Stimulated activated CD8-positive, alpha-beta memory T cell treated with anti-CD3 and anti-CD28 coated beads, Interleukin-12 subunit alpha, Interleukin-12 subunit beta, amount 100 ng/mL, for 24 hours (primary cell): ENCODE results near the gene FBXO42.
"Not testable (repeated sequence)": the region's sequence is repeated elsewhere in the genome, so short reads cannot be mapped to it uniquely, and the experiment has no call there.

Experiments used
- DNase-seq: peaks from one replicate; pipeline ENCODE4 v3.0.0-alpha.2; 2020; ENCODE audit errors: extremely low read depth

FBXO42 gene

DNA sequence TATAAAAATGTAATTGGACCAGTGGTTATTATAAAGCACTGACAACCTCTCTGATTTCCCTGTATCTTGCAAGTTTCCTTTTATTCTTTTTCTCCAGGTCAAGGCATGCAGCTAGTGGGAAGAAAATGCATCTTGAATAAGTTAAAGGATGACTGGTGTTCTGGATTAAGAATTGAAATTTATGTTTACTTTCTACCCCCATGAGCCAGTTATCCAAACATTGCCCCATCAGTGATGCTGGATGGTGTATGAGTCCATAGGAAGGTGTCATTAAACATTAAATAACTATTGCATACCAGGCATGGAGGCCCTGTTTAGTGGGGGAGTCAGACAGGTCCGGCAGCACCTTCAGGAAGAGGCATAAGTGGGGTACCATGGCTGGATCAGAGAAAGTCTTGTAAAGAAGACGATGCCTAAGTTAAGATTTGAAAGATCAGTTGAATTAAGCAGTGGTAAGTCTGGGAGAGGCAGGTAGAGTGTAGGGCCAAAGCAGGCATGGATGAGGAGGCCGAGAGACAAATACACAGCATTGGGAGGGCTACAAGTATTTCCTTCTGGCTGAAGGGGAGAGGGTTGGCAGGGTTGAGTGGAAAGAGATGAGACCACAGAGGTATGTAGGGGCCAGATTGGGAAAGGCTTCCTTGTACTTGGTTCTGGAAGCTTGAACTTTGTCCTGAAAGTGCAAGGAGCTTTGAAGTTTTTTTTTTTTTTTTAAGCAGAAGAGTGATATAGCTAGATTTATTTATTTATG, 20.4 kb upstream of the FBXO42 start:
- no peak for DNase-seq

DNA sequence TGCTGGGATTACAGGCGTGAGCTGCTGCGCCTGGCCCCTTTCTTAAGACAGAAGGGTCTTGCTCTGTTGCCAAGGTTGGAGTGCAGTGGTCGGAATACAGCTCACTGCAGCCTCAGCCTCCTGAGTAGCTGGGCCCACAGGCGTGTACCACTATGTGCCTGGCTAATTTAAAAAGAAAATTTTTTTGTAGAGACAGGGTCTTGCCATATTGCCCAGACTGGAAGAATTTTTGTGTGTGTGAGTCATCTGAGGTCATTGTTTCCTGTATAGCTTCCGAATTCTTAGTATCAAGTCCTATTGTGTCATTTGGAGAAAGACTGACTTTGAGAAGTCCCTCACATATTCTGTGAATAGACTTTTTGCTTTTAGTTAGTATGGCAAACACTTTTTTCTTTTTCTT, 19.4 kb upstream of the FBXO42 start:
- DNase-seq = no peak

DNA sequence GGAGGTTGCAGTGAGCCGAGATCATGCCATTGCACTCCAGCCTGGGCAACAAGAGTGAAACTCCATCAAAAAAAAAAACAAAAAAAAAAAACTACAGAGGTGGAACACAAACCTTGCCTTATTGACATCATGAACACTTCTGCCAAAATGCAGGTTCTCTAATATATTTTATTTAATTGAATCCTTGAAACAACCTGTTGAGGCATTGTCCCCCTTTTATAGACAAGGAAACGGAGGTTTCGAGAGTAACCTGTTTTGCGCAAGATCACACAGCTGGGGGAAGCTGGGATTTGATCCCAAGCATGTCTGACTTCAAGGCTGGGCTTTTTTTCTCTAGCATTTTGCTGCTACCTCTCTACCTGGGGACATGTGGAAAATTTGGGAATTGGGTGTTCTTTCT, 17.5 kb upstream of the FBXO42 start:
- DNase-seq = no peak

- DNase-seq = no peak
Measured at GRCh38 chr1:16367968-16368890, 15.9 kb upstream of the FBXO42 start.

- peak; percentile 68 for DNase-seq
Measured at GRCh38 chr1:16367258-16367967, 15.1 kb upstream of the FBXO42 start.

DNA sequence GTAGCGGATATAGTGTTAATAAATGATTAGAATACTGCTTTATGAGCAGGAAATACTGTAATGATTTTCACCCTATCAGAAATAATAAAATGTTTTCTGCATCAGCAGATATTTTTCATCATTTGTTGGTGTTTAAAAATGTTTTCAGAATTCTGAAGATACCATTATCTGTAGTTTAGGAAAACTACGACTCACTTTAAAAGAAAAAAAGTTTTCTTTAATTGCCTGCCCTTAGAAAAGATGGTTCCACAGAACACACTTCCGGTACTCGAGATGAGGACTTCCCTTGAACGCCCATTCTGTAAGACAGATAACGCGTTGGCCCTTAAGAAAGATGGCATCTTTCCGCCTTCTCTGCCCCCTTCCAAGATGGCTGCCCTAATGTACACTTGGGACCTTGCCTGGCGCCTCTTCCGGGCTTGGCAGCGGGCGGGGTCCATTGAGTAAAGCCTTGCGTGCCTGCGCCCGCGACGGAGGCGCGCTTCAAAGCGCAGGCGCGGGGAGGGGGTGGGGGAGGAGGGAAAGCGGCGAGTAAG, 14.5 kb upstream of the FBXO42 start, which contains the start of gene SZRD1:
SZRD1 (plus strand) TSS at position 521 of the 536 bp plus-strand sequence. CDS start 16 bp downstream, outside the sequence.
- DNase-seq = peak; percentile 87

DNA sequence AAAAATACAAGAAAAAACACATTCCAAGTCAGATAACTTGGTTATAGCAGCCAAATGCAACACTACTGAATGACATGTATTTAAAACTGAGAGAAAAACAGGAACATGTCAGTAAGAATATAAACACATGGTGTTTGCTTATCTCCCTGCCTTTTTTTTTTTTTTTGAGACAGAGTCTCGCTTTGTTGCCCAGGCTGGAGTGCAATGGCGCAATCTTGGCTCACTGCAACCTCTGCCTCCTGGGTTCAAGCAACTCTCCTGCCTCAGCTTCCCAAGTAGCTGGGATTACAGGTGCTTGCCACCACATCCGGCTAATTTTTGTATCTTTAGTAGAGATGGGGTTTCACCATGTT, 12.8 kb upstream of the FBXO42 start:
- not testable (repeated sequence) for DNase-seq

DNA sequence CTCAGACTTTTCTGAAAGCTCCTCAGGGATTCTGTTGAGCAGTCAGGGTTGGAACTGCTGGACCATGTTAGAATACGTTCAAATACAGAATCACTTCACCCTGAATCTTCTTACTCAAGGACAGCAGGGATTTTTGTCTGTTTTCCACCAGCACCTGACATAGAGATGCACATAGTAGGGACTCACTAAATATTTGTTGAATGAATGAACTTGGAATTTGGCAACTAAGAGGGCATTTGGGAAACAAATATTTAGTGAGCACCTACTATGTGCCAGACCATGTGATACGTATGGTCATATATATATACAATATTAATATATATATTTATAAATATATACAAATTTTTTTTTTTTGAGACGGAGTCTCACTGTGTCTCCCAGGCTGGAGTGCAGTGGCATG, 4.6 kb upstream of the FBXO42 start:
- no peak for DNase-seq

- no peak for DNase-seq
Measured at GRCh38 chr1:16354619-16355018, 2.3 kb upstream of the FBXO42 start.

GRCh38 chr1:16352842-16353535, 709 bp upstream of the FBXO42 start:
- no peak for DNase-seq

DNA sequence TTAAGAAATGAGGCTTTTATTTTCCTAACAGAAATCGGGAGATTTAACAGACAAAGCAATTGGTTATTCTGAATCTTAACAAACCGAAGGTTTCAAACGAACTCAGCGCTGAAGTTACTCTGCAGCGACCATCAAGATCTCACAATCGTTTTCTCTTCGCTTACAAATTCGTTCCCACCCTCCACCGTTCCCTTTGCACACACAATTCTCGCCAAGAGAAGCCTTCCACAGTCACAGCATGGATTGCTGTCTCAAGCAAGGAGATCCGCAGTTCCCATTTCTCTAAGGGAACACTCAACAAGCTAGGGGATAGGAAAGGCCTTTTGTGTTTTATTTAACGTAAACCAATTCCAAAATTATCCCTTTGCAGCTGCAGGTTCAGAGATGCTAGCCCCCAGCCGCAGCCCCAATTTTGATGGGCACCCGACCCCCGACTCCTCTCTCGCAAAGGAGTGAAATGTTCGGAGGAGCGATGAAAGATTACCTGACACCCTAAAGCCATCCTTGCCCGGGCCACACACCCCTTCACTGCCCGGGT, 755 bp downstream of the FBXO42 start:
- DNase-seq = no peak

DNA sequence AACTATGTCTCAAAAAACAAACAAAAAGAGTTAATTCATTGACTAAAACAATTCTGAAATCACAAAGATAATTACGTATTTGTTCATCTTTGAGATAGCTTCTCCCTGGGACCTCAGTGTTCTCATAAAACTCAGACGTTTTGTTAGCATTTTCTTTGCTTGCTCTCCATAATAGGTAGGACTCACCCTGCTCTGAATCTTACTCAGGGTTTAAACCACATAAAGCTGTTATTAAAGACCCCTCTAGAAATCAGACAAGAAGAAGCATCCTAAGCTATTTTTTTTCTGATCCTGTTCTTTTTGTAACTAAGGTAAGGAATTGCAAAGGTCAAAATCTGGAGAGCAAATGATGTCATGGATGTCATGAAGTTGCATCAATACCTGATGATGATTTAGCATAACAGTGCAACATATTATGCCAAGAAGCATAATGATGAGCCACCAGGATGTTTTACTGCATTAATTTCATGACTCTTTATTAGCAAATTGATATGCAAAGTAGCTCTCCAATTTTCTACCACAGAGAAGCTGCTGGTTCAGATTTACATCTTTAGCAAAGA, 2.4 kb downstream of the FBXO42 start:
- no peak for DNase-seq

DNA sequence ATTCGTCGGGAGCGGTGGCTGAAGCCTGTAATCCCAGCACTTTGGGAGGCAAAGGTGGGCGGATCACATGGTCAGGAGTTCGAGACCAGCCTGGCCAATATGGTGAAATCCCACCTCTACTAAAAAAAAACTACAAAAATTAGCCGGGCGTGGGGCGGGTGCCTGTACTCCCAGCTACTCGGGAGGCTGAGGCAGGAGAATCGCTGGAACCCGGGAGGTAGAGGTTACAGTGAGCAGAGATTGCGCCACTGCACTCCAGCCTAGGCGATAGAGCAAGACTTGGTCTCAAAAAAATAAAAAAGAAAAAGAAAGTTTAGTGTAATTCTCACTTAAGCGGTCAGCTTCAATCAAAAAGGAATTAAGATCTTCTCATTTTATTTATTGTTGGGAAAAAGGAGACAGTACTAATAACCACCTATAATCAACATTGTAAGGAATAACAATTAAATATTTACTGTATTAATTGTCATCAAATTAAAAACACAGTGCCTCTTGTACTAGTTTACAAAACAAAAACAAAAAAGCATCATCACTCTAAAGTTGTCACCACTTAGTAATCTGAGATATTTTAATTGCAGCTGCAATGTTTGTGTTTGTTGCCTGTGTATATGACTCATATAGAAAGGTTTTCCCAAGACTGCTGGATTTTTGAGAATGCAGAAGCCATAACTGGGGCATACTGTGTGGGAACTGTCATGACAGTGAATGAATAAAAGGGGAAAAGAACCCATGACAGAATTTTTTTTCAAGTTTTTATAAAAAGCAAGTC, 3.7 kb downstream of the FBXO42 start:
- DNase-seq = no peak

DNA sequence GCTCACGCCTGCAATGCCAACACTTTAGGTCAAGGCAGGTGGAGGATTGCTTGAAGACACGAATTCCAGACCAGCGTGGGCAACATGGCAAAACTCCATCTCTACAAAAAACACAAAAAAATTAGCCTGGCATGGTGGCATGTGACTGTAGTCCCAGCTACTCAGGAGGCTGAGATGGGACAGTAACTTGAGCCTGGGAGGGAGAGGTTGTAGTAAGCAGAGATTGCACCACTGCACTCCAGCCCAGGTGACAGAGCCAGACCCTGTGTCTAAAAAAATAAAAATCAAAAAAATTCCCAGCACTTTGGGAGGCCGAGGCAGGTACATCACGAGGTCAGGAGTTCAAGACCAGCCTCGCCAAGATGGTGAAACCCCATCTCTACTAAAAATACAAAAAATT, 9.0 kb downstream of the FBXO42 start:
- not testable (repeated sequence) for DNase-seq

DNA sequence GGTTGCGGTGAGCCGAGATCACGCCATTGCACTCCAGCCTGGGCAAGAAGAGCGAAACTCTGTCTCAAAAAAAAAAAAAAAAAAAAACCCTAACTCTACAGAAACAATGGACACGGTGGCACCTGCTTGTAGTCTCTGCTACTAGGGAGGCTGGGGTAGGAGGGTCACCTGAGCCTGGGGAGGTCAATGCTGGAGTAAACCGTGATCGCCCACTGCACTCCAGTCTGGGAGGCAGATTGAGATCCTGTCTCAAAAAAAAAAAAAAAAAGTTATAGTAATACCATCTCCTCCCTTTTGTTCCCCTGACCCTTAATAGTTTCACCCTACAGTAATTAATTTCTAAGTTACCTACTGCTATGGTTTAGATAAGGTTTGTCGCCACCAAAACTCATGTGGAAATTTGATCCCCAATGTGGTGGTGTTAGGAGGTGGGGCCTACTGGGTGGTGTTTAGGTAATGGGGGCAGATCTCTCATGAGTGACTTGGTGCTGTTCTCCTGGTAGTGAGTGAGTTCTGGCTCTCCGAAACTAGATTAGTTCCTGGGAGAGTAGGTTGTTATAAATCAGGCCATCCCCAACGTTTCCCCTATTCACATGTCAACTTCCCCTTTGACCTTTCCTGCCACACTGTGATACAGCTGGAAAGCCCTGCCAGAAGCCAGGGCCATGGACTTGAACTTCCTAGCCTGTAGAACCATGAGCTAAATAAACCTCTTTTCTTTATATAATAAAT, 9.8 kb downstream of the FBXO42 start:
- DNase-seq = no peak

DNA sequence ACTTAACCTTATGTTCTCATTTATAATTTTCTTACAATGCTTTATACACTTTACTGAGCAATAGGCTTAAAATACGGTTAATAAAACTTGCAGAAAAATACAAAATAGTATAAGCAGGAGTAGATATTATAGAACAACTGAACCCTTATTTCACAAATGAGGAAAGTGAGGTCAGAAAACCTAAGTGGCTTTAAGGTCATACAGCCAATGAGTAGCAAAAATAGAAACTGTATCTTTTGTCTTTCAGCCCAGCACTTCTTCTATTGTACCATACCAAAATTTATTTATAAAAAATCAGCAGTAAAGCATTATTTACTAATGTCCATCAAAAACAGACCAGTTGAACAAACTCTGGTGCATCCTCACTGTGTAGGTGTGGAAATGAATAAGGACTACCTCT, 11.6 kb downstream of the FBXO42 start:
- no peak for DNase-seq

DNA sequence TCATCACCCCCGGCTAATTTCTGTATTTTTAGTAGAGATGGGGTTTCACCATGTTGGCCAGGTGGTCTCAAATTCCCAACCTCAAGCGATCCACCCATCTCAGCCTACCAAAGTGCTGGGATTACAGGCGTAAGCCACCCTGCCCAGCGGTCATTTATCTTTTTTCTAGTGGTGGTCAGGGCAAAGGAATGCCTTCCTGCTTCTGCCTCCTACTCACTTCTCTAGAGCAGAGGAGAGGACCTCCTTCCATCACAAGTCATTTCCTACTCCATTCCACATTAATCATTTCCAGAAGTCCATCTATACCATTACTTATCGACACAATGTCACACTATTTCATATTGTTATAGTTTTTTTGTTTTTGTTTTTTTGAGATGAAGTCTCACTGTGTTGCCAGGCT, 13.3 kb downstream of the FBXO42 start:
- DNase-seq = no peak

DNA sequence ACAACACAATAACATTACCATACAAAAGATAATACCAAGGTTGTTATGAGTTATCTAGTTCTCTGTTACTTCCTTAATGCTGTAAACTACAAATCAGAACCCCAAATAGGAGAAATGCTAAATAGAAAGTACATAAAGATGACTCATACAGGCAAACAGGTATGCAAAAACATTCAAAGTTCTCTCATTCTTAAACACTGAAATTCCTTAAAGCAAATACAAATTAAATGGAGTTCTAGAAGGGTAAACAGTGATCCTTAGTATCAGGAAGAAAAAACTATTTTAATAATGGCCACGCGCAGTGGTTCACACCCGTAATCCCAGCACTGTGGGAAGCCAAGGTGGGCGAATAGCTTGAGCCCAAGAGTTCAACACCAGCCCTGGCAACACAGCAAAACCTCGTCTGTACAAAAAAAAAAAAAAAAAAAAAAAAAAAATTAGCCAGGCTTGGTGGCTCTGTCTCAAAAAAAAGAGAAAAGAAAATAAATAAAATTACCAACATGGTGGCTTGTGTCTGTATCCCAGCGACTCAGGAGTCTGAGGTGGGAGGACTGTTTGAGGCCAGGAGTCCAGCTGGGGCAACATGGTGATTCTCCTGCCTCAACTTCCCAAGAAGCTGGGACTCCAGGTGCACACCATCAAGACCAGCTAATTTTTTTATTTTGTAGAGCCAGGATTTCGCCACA, 17.5 kb downstream of the FBXO42 start:
- no peak for DNase-seq
